NCI-H2196 treated with DMSO at 0.1 percent for 48 hours (cell line): Measurements from ENCODE around the gene PCDHA1.
A peak's percentile ranks its signal among the peaks of the same experiment; 100 is the strongest.

Experiments used
- DNase-seq: peaks from one replicate; lab custom pipeline; 2025; ENCODE audit not compliant: unreplicated experiment; lab: John Stamatoyannopoulos, UW

PCDHA1 gene

GRCh38 chr5:140916325-140916724 lies 130.4 kb downstream of the PCDHA1 start:
- DNase-seq: no peak

GRCh38 chr5:140923601-140924000 lies 137.7 kb downstream of the PCDHA1 start:
- DNase-seq: no peak

GRCh38 chr5:140925806-140926442 lies 140.0 kb downstream of the PCDHA1 start, which contains the start of gene PCDHAC1:
Gene PCDHAC1 (plus strand): TSS chr5:140926299. CDS start chr5:140926893, 594 bp downstream.
- peak; percentile 70 for DNase-seq

GRCh38 chr5:140926443-140927227 lies 140.7 kb downstream of the PCDHA1 start:
- DNase-seq: peak; percentile 80

- DNase-seq: no peak
Observed at GRCh38 chr5:140927228-140927573, 141.3 kb downstream of the PCDHA1 start.

- DNase-seq: no peak
Observed at GRCh38 chr5:140934964-140935606, 149.1 kb downstream of the PCDHA1 start.

GRCh38 chr5:140946578-140946977 lies 160.6 kb downstream of the PCDHA1 start:
- no peak for DNase-seq

GRCh38 chr5:140951636-140952035 lies 165.7 kb downstream of the PCDHA1 start:
- no peak for DNase-seq

- DNase-seq: no peak
Observed at GRCh38 chr5:140953234-140953633, 167.3 kb downstream of the PCDHA1 start.

GRCh38 chr5:140962190-140962589 lies 176.2 kb downstream of the PCDHA1 start:
- no peak for DNase-seq

- no peak for DNase-seq
Observed at GRCh38 chr5:140964356-140964755, 178.4 kb downstream of the PCDHA1 start.

- no peak for DNase-seq
Observed at GRCh38 chr5:140965905-140966292, 180.0 kb downstream of the PCDHA1 start.

GRCh38 chr5:140966293-140967225 lies 180.6 kb downstream of the PCDHA1 start, which contains the start of gene PCDHAC2:
Gene PCDHAC2 (plus strand): TSS chr5:140966476. CDS start chr5:140966767, 291 bp downstream.
- DNase-seq: peak; percentile 26

- DNase-seq: no peak
Observed at GRCh38 chr5:140967226-140967893, 181.4 kb downstream of the PCDHA1 start.

- DNase-seq: no peak
Observed at GRCh38 chr5:140969880-140970279, 183.9 kb downstream of the PCDHA1 start.

- DNase-seq: no peak
Observed at GRCh38 chr5:140973550-140973949, 187.6 kb downstream of the PCDHA1 start.

- peak; percentile 28 for DNase-seq
Observed at GRCh38 chr5:140977003-140977402, 191.1 kb downstream of the PCDHA1 start.

GRCh38 chr5:140978260-140978659 lies 192.3 kb downstream of the PCDHA1 start:
- no peak for DNase-seq

- no peak for DNase-seq
Observed at GRCh38 chr5:140978983-140979382, 193.0 kb downstream of the PCDHA1 start.

- DNase-seq: no peak
Observed at GRCh38 chr5:140982083-140982716, 196.3 kb downstream of the PCDHA1 start.
